ENCODE results near the gene SOCS6. TPM values are rescaled to one million over a fixed set of nuclear protein-coding genes. Genes with fewer than 3 reads are reported as not detected.

The SOCS6 gene
- total RNA-seq, 1 experiment from 2014 or later, result 23.2 TPM

- H3K27me3 ChIP-seq (replicated peaks; ENCODE audit: control insufficient read depth, insufficient read depth, low read length), result no peaks in the 10 kb centered on the region
- Mint-ChIP-seq H3K4me1 (ENCODE audit: low read depth, unreplicated experiment) (peaks cover 19% of the 10 kb centered on the region), H3K27ac (ENCODE audit: unreplicated experiment) (no peak overlapping the region), H3K27me3 (ENCODE audit: insufficient read depth, unreplicated experiment) (no peaks in the 10 kb centered on the region), H3K4me3 (ENCODE audit: unreplicated experiment) (no peak overlapping the region), H3K36me3 (ENCODE audit: insufficient read depth, unreplicated experiment) (no peaks in the 10 kb centered on the region), H3K9me3 (ENCODE audit: unreplicated experiment) (no peaks in the 10 kb centered on the region)
- BruUV-seq (replicated peaks), result no TSS peak
- peaks cover 5% of the 10 kb centered on the region; the same call in 1 of the 2 replicates for H3K4me1 ChIP-seq
- intact Hi-C loops (cut with micrococcal nuclease; ENCODE audit: unreplicated experiment), result no loop called here
- CTCF ChIA-PET, result no interaction called here
- no peaks in the 10 kb centered on the region for H3K9me3 ChIP-seq
- POLR2A ChIA-PET, result no interaction called here
- TF ChIP-seq CTCF (IDR thresholded peaks at IDR 0.05; ENCODE audit: insufficient read depth in 1 of 2, low read depth in 1 of 2, low read length in 1 of 2, severe bottlenecking in 1 of 2, unreplicated experiment in 1 of 2), result no peak
- H3K36me3 ChIP-seq (ENCODE audit: control insufficient read depth, insufficient read depth, low read length), result no peaks in the 10 kb centered on the region
- no peak overlapping the region for H3K4me3 ChIP-seq (ENCODE audit: low read depth, low read length)
- no peak for DNase-seq
These were observed 7.4 kb downstream of the SOCS6 start for GRCh38 chr18:70296289-70296688.

GRCh38 chr18:70296781-70297180, 7.9 kb downstream of the SOCS6 start:
- Mint-ChIP-seq H3K4me3 (ENCODE audit: unreplicated experiment) (no peak overlapping the region), H3K9me3 (ENCODE audit: unreplicated experiment) (no peaks in the 10 kb centered on the region), H3K36me3 (ENCODE audit: insufficient read depth, unreplicated experiment) (no peaks in the 10 kb centered on the region), H3K4me1 (ENCODE audit: low read depth, unreplicated experiment) (peaks cover 19% of the 10 kb centered on the region), H3K27me3 (ENCODE audit: insufficient read depth, unreplicated experiment) (no peaks in the 10 kb centered on the region), H3K27ac (ENCODE audit: unreplicated experiment) (no peak overlapping the region)
- H3K36me3 ChIP-seq (ENCODE audit: control insufficient read depth, insufficient read depth, low read length), result no peaks in the 10 kb centered on the region
- peaks cover 5% of the 10 kb centered on the region; the same call in 1 of the 2 replicates for H3K4me1 ChIP-seq
- no peak for DNase-seq
- CTCF ChIA-PET, result no interaction called here
- intact Hi-C loops (cut with micrococcal nuclease; ENCODE audit: unreplicated experiment), result no loop called here
- no peaks in the 10 kb centered on the region for H3K27me3 ChIP-seq (replicated peaks; ENCODE audit: control insufficient read depth, insufficient read depth, low read length)
- no peak overlapping the region for H3K4me3 ChIP-seq (ENCODE audit: low read depth, low read length)
- POLR2A ChIA-PET, result no interaction called here
- H3K9me3 ChIP-seq, result no peaks in the 10 kb centered on the region
- TF ChIP-seq CTCF (IDR thresholded peaks at IDR 0.05; ENCODE audit: insufficient read depth in 1 of 2, low read depth in 1 of 2, low read length in 1 of 2, severe bottlenecking in 1 of 2, unreplicated experiment in 1 of 2), result no peak
- BruUV-seq (replicated peaks), result no TSS peak

- no peak overlapping the region for H3K27ac Mint-ChIP-seq (ENCODE audit: unreplicated experiment)
- H3K4me1 ChIP-seq, result no peaks in the 10 kb centered on the region
- POLR2A ChIA-PET, result no interaction called here
These were observed 10.5 kb downstream of the SOCS6 start for GRCh38 chr18:70299393-70299792.

More at GRCh38 chr18:70299393-70299792, 10.5 kb downstream of the SOCS6 start:
- no peaks in the 10 kb centered on the region for H3K27me3 Mint-ChIP-seq (ENCODE audit: insufficient read depth, unreplicated experiment)
- no peak for TF ChIP-seq CTCF (IDR thresholded peaks at IDR 0.05; ENCODE audit: insufficient read depth in 1 of 2, low read depth in 1 of 2, low read length in 1 of 2, severe bottlenecking in 1 of 2, unreplicated experiment in 1 of 2)
- Histone ChIP-seq H3K4me3 (ENCODE audit: low read depth, low read length) (no peak overlapping the region), H3K9me3 (no peaks in the 10 kb centered on the region), H3K36me3 (ENCODE audit: control insufficient read depth, insufficient read depth, low read length) (no peaks in the 10 kb centered on the region), H3K27me3 (replicated peaks; ENCODE audit: control insufficient read depth, insufficient read depth, low read length) (no peaks in the 10 kb centered on the region)
- CTCF ChIA-PET, result no interaction called here
- BruUV-seq (replicated peaks), result no TSS peak
- peaks cover 6% of the 10 kb centered on the region for H3K36me3 Mint-ChIP-seq (ENCODE audit: insufficient read depth, unreplicated experiment)
- DNase-seq, result no peak
- H3K4me3 Mint-ChIP-seq (ENCODE audit: unreplicated experiment), result no peak overlapping the region
- intact Hi-C loops (cut with micrococcal nuclease; ENCODE audit: unreplicated experiment), result no loop called here
- H3K9me3 Mint-ChIP-seq (ENCODE audit: unreplicated experiment), result no peaks in the 10 kb centered on the region
- H3K4me1 Mint-ChIP-seq (ENCODE audit: low read depth, unreplicated experiment), result peaks cover 11% of the 10 kb centered on the region
